HG02798 (cell line): ENCODE data around the gene FBXO31.
"Not testable (repeated sequence)": the region's sequence is repeated elsewhere in the genome, so short reads cannot be mapped to it uniquely, and the experiment has no call there.

Source experiments
- ATAC-seq: cut with Tn5 transposase; IDR thresholded peaks from one replicate; pipeline ENCODE4 v1.9.1; 2021; ENCODE audit warnings: mild to moderate bottlenecking; ENCODE audit not compliant: unreplicated experiment, poor library complexity

The FBXO31 gene

GRCh38 chr16:87388818-87389134, 5.2 kb upstream of the FBXO31 start:
- ATAC-seq, result no peak

- ATAC-seq, result peak; percentile 53
These were observed 4.6 kb upstream of the FBXO31 start for GRCh38 chr16:87387942-87388817.

GRCh38 chr16:87384875-87385167, 1.2 kb upstream of the FBXO31 start:
- not testable (repeated sequence) for ATAC-seq

- peak; percentile 7 for ATAC-seq
These were observed 742 bp upstream of the FBXO31 start for GRCh38 chr16:87384162-87384874.

- no peak for ATAC-seq
These were observed 1.4 kb downstream of the FBXO31 start for GRCh38 chr16:87382023-87382785.

GRCh38 chr16:87380881-87381280, 2.7 kb downstream of the FBXO31 start:
- no peak for ATAC-seq

GRCh38 chr16:87380403-87380802, 3.2 kb downstream of the FBXO31 start:
- no peak for ATAC-seq

- not testable (repeated sequence) for ATAC-seq
These were observed 4.2 kb downstream of the FBXO31 start for GRCh38 chr16:87379312-87379752.

GRCh38 chr16:87376660-87377059, 6.9 kb downstream of the FBXO31 start:
- ATAC-seq, result no peak

- no peak for ATAC-seq
These were observed 8.0 kb downstream of the FBXO31 start for GRCh38 chr16:87375426-87376135.

- ATAC-seq, result no peak
These were observed 9.3 kb downstream of the FBXO31 start for GRCh38 chr16:87374313-87374712.

GRCh38 chr16:87372305-87372704, 11.3 kb downstream of the FBXO31 start:
- ATAC-seq, result no peak

GRCh38 chr16:87371261-87371866, 12.2 kb downstream of the FBXO31 start:
- ATAC-seq, result no peak

- ATAC-seq, result no peak
These were observed 13.5 kb downstream of the FBXO31 start for GRCh38 chr16:87369796-87370719.

- no peak for ATAC-seq
These were observed 14.3 kb downstream of the FBXO31 start for GRCh38 chr16:87369117-87369765.

- ATAC-seq, result no peak
These were observed 15.4 kb downstream of the FBXO31 start for GRCh38 chr16:87368029-87368770.

GRCh38 chr16:87367529-87367928, 16.0 kb downstream of the FBXO31 start:
- ATAC-seq, result no peak

- ATAC-seq, result no peak
These were observed 16.6 kb downstream of the FBXO31 start for GRCh38 chr16:87366930-87367329.
